Astrocyte (in vitro differentiated cells and primary cell): Measurements from ENCODE around the gene ZC3H18. TPM values are rescaled to one million over a fixed set of nuclear protein-coding genes. Genes with fewer than 3 reads are reported as not detected.

Experiments
- DNase-seq: peaks from one replicate; pipeline ENCODE4 v3.0.0-alpha.2; 2010; ENCODE audit warnings: low read depth
- FAIRE-seq: peaks from 2 replicates; lab custom pipeline; 2011; peaks lifted over from hg19 to GRCh38; lab: Jason Lieb, UNC
- H2AFZ ChIP-seq: 2 replicates; pipeline ENCODE4 v1.6.0; 2012; ENCODE audit warnings: low read depth, low read length, inconsistent platforms
- H3K27ac ChIP-seq: 2 replicates; pipeline ENCODE4 v1.5.1; 2011; ENCODE audit warnings: low read depth, low read length, inconsistent platforms
- H3K27me3 ChIP-seq: 2 replicates; pipeline ENCODE4 v1.6.0; 2011; ENCODE audit warnings: low read length, inconsistent platforms; ENCODE audit not compliant: insufficient read depth
- H3K36me3 ChIP-seq: 2 replicates; pipeline ENCODE4 v1.5.1; 2011; ENCODE audit warnings: low read length, inconsistent platforms; ENCODE audit not compliant: insufficient read depth
- H3K4me1 ChIP-seq: 2 replicates; pipeline ENCODE4 v1.5.1; 2011; ENCODE audit warnings: low read length, inconsistent platforms; ENCODE audit not compliant: insufficient read depth
- H3K4me2 ChIP-seq: 2 replicates; pipeline ENCODE4 v1.6.0; 2012; ENCODE audit warnings: low read length, inconsistent platforms
- H3K4me3 ChIP-seq: 2 replicates; pipeline ENCODE4 v1.5.1; 2011; ENCODE audit warnings: low read depth, mild to moderate bottlenecking, low read length, inconsistent platforms; ENCODE audit not compliant: insufficient read depth
- H3K79me2 ChIP-seq: 2 replicates; pipeline ENCODE4 v1.6.0; 2012; ENCODE audit warnings: mild to moderate bottlenecking, low read length, inconsistent platforms; ENCODE audit not compliant: insufficient read depth
- H3K9ac ChIP-seq: 2 replicates; pipeline ENCODE4 v1.6.0; 2012; ENCODE audit warnings: mild to moderate bottlenecking, low read length, inconsistent platforms
- H3K9me3 ChIP-seq: 2 replicates; pipeline ENCODE4 v1.5.1; 2012; ENCODE audit warnings: low read depth, mild to moderate bottlenecking, low read length, inconsistent platforms; ENCODE audit not compliant: insufficient read depth
- H4K20me1 ChIP-seq: 2 replicates; pipeline ENCODE4 v1.6.0; 2012; ENCODE audit warnings: low read length, inconsistent platforms; ENCODE audit not compliant: insufficient read depth
- H3K27ac Mint-ChIP-seq: one replicate; pipeline ENCODE4 v1.8.0; 2021; ENCODE audit warnings: mild to moderate bottlenecking, mixed read lengths; ENCODE audit not compliant: unreplicated experiment
- H3K27me3 Mint-ChIP-seq: one replicate; pipeline ENCODE4 v1.8.0; 2021; ENCODE audit warnings: low read depth, mixed read lengths; ENCODE audit not compliant: unreplicated experiment
- H3K36me3 Mint-ChIP-seq: one replicate; pipeline ENCODE4 v1.8.0; 2021; ENCODE audit warnings: low read depth, mixed read lengths; ENCODE audit not compliant: unreplicated experiment
- H3K4me1 Mint-ChIP-seq: one replicate; pipeline ENCODE4 v1.8.0; 2021; ENCODE audit warnings: low read depth, mixed read lengths; ENCODE audit not compliant: unreplicated experiment
- H3K4me3 Mint-ChIP-seq: one replicate; pipeline ENCODE4 v1.8.0; 2021; ENCODE audit warnings: mild to moderate bottlenecking, moderate library complexity, mixed read lengths; ENCODE audit not compliant: unreplicated experiment
- H3K9me3 Mint-ChIP-seq: one replicate; pipeline ENCODE4 v1.8.0; 2021; ENCODE audit warnings: mild to moderate bottlenecking, mixed read lengths; ENCODE audit not compliant: unreplicated experiment
- EZH2 ChIP-seq: IDR thresholded peaks from 2 replicates; pipeline ENCODE4 v1.6.1; 2012; ENCODE audit warnings: mild to moderate bottlenecking, low read length, inconsistent platforms; ENCODE audit not compliant: insufficient read depth
- total RNA-seq: library from RNA; stranded (reverse); gene quantifications from 2 replicates; pipeline ENCODE4 v1.2.1, GENCODE V29; 2021
- TF ChIP-seq, protein P1 (sequence below): IDR thresholded peaks from 2 replicates; pipeline ENCODE4 v1.5.1; 2011; ENCODE audit warnings: low read depth, mild to moderate bottlenecking, inconsistent platforms, low read length, moderate library complexity; ENCODE audit not compliant: insufficient read depth

The ZC3H18 gene
- total RNA-seq, 1 donor from 2014 or later = 32.8 TPM

DNA sequence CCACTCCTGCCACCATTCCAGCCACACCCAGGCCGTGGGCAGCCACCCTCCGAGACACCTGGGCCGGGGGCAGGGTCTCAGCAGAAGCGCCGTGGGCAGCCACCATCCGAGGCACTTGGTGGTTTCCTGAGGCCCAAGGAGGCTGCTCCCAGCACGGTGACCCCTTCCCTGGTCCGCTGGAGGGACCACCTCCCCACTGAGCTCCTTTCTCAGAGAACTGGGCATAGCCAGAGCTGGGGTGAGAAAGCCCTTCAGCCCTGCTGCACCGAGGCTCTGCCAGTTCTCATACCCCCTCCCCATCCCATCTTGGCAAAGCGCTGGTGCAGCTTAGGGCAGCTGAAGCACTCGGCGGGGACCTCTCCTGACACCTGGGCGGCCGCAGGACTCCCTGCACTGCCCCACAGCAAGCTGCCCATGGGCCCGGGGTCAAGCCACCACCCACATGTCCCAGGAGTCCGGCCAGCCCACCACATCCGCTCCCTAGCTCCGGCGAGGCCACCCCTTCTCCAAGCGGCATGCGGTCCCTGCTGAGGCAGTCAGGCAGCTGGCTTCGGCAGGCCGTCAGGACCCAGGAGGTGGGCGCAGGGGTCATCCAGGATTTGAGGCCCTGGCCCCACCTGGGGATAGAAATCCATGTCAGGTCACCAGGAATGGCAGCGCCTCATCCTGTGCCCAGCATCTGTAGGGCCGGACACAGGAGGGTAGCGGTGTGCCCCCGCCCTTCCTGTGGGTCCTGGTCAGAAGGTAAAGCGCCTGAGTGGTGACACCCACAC, 82.0 kb downstream of the ZC3H18 start:
- no peak for TF ChIP-seq EZH2
- Histone ChIP-seq H3K36me3 (no peaks in the 10 kb centered on the region), H3K79me2 (no peaks in the 10 kb centered on the region), H3K4me2 (no peak overlapping the region), H3K9me3 (no peaks in the 10 kb centered on the region), H2AFZ (no peak overlapping the region), H3K27ac (no peak overlapping the region), H3K27me3 (no peaks in the 10 kb centered on the region), H3K4me3 (no peak overlapping the region), H4K20me1 (peaks cover 32% of the 10 kb centered on the region), H3K4me1 (peaks cover 12% of the 10 kb centered on the region), H3K9ac (no peak overlapping the region)
- FAIRE-seq (no peak), DNase-seq (no peak)
- peaks cover 2% of the 10 kb centered on the region for H3K36me3 Mint-ChIP-seq
- no peaks in the 10 kb centered on the region for H3K9me3 Mint-ChIP-seq
- no peaks in the 10 kb centered on the region for H3K27me3 Mint-ChIP-seq
- peak overlapping the region; percentile 45 for H3K4me3 Mint-ChIP-seq
- H3K4me1 Mint-ChIP-seq = peaks cover 4% of the 10 kb centered on the region
- H3K27ac Mint-ChIP-seq = no peak overlapping the region

DNA sequence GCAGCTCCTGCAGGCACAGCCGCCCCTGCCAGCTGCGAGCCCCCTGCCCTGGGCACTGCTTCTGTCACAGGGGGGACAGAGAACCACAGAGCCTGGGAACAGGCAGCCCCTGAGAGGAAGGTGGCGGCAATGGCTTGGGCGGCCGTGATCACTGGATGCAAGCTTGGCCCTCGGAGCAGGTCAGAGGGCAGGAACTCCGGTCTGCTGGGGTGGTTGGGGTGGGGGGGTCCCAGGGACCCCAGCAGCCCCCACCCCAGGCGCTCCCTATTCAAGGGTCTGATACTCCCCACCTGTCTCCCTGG, 82.5 kb downstream of the ZC3H18 start:
- Histone ChIP-seq H3K79me2 (no peaks in the 10 kb centered on the region), H4K20me1 (peaks cover 37% of the 10 kb centered on the region), H3K27ac (no peak overlapping the region), H3K9me3 (no peaks in the 10 kb centered on the region), H3K4me1 (peaks cover 12% of the 10 kb centered on the region), H3K4me2 (no peak overlapping the region), H3K27me3 (no peaks in the 10 kb centered on the region), H3K9ac (no peak overlapping the region), H2AFZ (no peak overlapping the region), H3K36me3 (no peaks in the 10 kb centered on the region), H3K4me3 (no peak overlapping the region)
- Mint-ChIP-seq H3K9me3 (no peaks in the 10 kb centered on the region), H3K27ac (no peak overlapping the region), H3K27me3 (no peaks in the 10 kb centered on the region), H3K4me3 (no peak overlapping the region), H3K4me1 (peaks cover 4% of the 10 kb centered on the region), H3K36me3 (peaks cover 2% of the 10 kb centered on the region)
- no peak for TF ChIP-seq EZH2
- TF ChIP-seq, protein P1, sequence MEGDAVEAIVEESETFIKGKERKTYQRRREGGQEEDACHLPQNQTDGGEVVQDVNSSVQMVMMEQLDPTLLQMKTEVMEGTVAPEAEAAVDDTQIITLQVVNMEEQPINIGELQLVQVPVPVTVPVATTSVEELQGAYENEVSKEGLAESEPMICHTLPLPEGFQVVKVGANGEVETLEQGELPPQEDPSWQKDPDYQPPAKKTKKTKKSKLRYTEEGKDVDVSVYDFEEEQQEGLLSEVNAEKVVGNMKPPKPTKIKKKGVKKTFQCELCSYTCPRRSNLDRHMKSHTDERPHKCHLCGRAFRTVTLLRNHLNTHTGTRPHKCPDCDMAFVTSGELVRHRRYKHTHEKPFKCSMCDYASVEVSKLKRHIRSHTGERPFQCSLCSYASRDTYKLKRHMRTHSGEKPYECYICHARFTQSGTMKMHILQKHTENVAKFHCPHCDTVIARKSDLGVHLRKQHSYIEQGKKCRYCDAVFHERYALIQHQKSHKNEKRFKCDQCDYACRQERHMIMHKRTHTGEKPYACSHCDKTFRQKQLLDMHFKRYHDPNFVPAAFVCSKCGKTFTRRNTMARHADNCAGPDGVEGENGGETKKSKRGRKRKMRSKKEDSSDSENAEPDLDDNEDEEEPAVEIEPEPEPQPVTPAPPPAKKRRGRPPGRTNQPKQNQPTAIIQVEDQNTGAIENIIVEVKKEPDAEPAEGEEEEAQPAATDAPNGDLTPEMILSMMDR = no peak
- FAIRE-seq (no peak), DNase-seq (no peak)

DNA sequence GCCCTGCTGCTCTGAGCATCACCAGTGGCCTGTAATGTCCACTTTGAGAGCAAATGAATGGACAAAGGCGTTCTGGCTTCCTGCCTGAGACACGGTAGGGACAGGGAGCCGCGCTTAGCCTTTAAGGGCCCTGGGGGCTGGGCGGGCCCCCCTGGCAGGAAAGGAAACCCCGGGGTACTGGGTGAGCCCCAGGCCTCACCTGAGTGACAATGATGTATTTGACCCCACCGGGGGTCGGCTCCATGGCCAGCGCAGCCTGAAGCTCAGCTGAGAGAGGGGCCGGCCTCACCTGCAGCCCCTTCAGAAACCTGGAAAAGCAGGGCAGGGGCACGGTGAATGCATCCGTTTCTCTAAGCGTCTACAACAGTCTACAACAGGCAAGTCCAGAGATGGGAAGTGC, 82.9 kb downstream of the ZC3H18 start:
- Histone ChIP-seq H3K9ac (no peak overlapping the region), H3K36me3 (no peaks in the 10 kb centered on the region), H3K27ac (no peak overlapping the region), H2AFZ (no peak overlapping the region), H3K4me2 (no peak overlapping the region), H3K9me3 (no peaks in the 10 kb centered on the region), H3K4me3 (no peak overlapping the region), H3K27me3 (no peaks in the 10 kb centered on the region), H3K4me1 (peaks cover 12% of the 10 kb centered on the region), H3K79me2 (no peaks in the 10 kb centered on the region), H4K20me1 (peaks cover 41% of the 10 kb centered on the region)
- TF ChIP-seq, protein P1 = no peak
- no peak for TF ChIP-seq EZH2
- H3K9me3 Mint-ChIP-seq = no peaks in the 10 kb centered on the region
- FAIRE-seq (no peak), DNase-seq (no peak)
- H3K27me3 Mint-ChIP-seq = no peaks in the 10 kb centered on the region
- H3K36me3 Mint-ChIP-seq = peaks cover 2% of the 10 kb centered on the region
- peaks cover 4% of the 10 kb centered on the region for H3K4me1 Mint-ChIP-seq
- no peak overlapping the region for H3K4me3 Mint-ChIP-seq
- no peak overlapping the region for H3K27ac Mint-ChIP-seq
